Activated CD8-positive, alpha-beta memory T cell treated with anti-CD3 and anti-CD28 coated beads, Interleukin-2, amount 50 U/mL, for 1 hour (primary cell): ENCODE results near the gene PPP1R2B.
"Not testable (repeated sequence)": the region's sequence is repeated elsewhere in the genome, so short reads cannot be mapped to it uniquely, and the experiment has no call there.

Experiments used
- DNase-seq: peaks from one replicate; pipeline ENCODE4 v3.0.0-alpha.2; 2020; ENCODE audit errors: extremely low read depth

The PPP1R2B gene

DNA sequence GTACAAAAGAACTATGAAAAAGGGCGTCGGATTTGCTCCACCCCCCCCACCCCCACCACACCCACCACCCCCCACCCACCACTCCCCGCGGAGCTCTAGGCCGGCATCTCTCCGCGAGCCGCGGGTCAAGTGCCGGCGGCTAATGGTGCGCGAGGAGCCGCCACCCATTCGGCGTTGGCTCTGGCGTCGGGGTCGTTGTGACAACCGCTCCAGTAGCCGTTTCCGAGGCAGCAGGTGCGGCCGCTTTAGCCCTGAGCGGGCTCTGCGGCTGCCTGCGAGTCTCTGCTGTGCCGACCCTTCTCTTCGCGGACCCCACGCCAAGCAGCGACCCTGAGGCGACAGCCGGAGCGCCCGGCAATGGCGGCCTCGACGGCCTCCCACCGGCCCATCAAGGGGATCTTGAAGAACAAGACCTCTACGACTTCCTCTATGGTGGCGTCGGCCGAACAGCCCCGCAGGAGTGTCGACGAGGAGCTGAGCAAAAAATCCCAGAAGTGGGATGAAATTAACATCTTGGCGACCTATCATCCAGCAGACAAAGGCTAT is at the start of gene PPP1R2B:
Gene PPP1R2B, plus strand, starts transcription at position 90 of the 546 bp plus-strand sequence. Its CDS starts 268 bp downstream, at position 358.
- DNase-seq, result no peak

DNA sequence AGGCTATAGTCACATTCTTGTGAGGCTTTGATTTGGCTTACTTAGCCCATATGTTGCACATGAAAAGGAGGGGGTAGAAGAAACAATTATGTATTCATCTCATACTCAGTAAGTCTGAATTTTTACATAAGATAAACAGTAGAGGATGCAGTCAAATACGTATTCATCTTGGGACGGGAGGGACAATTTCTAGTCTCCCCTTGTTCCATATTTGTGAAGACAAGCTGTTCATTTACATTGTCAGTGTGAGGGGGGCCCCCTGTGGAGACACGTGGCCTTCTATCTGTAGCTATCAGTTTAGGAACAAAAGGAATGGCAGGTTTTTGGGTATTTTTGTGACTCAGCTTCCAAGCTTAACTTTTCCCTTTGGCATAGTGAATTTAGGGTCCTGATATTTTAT is 49.2 kb upstream of the PPP1R2B start:
- DNase-seq, result no peak

DNA sequence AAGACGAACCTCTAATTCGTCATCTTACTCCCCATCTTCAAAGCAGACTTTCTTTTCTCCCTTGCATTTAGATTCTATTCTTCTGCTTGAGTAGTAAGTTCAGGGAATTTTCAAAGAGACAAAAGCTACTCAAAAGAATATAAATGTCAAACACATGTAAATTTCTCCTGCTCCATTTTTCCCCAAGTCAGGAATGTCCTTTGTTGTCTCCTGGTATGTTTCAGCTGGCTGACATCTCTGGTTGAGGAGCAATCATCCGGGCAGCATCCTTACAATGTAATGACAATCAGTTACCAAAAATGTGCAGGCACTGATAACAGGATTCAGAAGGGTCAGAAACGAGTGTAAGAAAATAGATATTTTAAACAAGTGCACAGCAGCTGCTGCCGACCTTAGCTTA is 47.6 kb upstream of the PPP1R2B start:
- no peak for DNase-seq

DNA sequence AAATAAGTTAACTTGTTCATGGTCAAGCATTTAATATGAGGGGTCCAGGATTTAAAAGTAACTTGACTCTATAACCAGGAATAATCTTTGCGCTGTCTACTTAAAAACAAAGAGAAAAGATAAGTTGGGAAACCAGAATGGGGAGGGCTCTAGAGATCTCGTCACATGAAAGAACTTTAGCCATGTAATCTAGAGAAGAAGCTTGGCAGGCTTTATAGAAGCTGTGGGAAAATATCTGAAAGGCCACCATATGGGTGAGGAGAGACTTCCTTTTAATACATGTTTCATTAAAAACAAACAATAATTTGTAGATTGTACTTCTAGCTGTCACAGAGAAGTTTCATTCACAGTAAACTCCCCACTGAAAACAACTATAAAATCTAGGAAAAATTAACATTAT is 46.7 kb upstream of the PPP1R2B start:
- DNase-seq, result no peak

DNA sequence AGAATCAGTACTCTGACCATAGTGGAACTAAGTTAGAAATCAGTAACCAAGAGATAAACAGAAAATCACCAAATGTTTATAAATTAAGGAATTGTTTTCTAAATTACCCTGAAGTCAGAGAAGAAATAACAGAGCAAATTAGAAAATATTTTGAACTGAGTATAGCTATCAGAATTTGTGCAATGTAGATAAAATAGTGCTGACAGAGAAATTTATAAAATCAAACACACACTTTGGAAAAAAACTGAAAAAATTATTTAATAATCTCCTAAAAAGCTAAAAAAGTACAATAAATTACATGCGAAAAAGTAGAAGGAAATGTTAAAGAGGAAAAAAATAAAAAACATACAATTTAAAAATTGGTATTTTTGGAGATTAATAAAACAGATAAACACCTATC is 37.1 kb upstream of the PPP1R2B start:
- no peak for DNase-seq

DNA sequence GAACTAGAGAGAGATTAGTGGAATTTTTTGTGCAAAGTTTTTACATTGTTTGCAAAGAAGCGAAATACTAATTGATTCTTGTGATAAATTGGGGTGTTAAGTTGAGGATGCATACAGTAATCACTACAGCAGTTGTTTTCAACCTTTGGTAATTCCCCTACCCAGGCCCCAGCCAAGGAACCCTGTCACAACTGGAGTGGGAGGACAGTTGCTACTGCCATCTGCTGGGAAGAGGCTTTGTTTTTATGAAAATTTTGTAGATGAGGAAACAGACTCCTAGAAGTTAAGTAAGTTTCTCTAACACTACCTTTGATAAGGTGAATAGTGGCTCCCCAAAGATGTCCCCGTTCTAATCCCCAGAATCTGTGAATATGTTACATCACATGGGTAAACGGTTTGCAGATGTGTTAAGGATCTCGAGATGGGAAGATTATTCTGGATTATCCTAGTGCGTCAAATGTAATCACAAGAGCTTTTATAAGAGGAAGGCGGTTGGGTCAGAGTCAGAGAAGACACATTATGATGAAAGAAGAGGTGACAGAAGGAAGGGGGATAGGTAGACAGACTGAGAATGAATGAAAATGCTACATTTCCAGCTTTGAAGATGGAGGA is 34.0 kb upstream of the PPP1R2B start:
- no peak for DNase-seq

DNA sequence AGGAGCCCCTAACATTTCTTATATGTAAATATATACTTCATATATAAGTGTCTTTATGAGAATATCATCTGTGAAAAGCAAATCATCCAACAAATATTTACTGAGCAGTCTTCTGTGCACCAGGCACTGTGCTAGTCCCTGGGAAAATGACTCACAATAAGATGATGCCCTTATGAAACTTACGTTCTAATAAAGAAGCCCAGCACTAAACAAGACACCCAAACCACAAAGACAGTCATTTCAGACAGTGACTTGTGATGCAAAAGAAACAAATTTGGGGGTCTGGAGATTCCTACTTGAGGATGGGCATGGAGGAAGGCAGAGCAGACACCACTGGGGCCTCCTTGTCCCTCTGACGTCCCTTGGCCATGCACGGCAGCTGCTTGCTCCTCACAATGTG is 30.6 kb upstream of the PPP1R2B start:
- no peak for DNase-seq

DNA sequence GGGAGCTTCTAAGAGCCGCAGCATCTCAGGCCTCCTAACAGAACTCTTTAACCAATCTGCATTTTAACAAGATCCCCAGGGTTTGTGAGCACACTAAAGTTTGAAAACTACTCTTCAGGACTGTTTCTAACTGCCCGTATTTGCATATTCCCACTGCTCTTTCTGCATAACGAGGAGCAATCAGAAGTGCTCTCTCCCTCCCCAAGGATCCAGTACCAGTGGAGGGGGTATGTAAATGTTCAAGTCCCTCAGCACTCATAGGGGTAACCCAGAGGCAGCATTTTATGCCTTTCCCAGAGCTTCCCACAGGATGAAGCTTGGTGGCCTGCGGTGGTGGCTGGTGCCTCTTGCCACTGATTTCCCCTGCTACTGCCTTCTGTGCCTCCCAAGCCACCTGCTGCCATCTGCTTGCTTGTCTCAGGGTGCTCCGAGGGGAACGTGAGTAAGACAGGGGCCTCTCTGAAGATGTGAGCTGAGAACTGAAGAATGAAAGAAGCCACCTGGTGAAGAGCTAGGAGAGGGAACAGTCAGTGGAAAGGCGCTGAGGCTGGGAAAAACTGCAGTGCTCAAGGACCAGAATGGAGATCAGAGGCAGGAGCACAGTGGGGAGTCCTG is 30.0 kb upstream of the PPP1R2B start:
- no peak for DNase-seq

DNA sequence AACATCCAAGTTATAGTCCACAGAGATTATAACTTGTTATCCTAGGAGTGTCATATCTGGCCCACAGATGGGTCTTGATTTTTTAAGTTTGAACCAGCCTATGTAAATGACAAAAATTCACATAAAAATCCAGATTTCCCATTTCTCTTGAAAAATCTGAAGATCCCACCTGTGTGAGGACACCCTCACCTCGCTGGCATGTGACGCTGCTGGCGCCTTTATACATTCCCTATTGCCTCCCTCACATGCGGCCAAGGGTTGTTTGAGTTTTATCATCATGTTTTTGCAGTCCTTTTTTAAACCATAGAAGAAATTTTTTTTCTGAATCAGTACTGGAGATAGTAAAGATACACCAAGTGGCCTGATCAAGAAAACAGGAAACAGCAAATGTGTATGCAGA is 25.9 kb upstream of the PPP1R2B start:
- no peak for DNase-seq

DNA sequence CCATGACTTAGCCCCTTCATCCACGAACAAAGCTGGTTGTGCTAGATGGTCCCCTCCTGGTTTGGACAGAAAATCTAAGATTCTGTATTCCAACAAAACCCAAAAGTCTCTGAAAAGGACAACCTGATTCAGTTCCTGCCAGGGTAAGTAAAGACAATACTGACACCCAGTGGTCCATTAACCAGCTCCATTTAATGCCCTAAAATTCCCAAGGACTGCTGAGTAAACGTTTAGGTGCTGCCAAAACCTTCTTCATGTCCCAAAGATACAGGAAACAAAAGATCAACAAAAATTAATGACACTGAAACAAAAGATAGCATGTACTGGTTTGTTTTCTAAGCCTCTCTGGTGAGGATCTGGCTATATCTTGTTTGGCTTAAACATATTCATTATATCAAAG is 25.3 kb upstream of the PPP1R2B start:
- no peak for DNase-seq

DNA sequence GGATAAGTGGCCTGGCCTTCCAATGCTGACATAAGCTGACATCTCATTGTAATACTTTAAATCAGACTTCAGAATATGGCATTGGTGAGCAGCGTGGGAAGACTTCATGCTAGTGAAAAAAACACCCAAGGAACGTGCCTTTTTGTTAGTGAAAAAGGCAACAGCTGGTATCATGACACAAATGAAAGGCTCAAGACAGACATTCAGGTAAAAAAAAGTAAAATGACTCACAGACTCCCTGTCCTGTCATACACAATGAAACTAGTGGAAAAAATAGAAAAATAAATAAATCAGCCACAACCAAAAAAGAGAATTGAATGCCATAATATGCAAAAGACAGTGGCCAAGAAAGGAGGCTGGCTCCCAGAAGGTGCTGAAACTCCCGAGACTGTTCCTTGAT is 24.4 kb upstream of the PPP1R2B start:
- no peak for DNase-seq

DNA sequence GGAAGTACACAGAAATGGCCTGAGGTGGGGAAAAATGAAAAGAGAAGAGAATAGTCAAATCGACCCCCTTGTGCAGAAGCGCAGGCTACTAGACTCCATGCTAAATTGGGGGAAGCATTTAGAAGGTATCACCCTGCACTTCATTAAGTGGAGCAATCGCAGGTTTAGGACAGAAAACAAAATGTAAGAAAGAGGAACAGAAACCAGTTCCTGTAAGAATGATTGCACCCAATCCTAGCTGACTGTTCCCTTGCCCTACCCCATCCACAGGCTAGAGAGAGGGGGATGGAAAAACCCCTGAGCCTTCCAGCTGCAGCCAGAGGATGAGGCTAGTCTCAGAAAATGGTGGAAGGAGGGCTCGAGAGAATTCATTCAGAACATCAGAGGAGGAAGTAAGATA is 23.9 kb upstream of the PPP1R2B start:
- no peak for DNase-seq

DNA sequence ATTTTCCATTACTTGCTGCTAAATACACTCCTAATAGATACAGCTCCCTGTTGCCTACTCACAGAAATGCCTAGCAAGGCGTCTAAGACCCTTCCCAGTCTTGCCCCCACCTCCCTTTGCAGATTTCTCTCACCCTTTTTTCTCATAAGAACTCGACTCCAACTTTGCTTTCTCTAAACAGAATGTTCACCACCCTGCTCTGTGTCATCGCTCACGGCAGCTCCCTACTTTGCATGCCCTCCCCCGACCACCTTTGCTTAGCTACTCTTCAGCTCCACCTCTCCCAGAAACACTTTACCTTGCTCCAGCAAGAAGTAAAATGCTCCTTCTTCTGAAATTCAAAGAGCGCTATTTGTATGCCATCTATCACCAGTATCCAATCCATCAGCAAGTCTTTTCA is 15.2 kb upstream of the PPP1R2B start:
- no peak for DNase-seq

DNA sequence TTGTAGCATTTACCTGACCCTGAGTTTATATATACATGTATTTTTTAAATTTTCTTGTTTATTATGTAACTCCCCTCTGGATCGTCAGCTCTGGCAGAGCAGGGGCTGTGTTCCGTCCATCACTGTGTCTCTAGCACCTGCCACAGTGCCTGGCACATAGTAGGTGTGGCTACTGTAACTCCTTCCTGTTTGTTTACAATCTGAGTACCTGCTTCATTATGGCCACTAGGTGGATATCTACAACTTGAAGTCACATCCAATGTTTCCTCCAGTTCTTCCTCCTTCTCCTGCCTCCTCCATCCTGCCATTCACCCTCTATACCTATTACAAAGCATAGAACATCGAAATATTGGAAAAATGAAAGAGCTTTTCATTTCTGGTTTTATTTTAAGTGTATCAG is 14.2 kb upstream of the PPP1R2B start:
- DNase-seq, result no peak

DNA sequence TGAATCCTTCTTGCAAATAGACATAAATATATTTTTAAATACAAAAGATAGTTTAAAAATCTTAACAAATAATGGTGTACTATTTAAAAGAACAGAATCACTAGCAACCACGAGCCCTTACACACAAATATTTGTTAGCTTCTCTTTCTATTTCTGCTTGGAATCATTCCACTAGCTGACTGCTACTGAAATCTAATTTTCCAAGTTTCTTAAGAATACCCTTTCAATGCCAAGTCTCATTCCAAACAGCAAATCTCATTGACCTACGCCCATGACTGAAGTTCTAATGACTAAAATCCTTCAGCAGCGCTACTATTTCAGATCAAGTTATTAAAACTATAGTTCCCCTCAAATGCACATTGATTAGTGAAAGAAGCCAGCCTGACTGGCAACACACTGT is 13.2 kb upstream of the PPP1R2B start:
- DNase-seq, result no peak

DNA sequence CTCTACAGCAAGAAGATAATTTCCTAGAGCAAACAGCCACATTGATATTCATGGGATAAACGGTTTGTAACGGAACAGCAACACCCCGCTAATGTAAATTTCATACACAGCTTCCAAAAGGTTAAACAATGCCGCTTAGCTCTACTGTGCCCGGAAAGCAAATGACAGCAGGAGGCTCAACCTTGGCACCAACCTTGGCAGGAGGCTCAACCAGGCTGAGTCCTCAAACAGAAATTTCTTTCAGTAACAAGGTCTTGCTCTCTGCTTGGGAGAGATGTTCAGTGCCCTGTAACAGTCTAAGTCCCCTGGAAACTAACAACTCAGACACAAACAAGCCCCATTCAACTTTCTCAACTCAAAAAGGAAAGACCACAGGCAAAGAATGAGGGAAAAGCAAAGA is 11.1 kb upstream of the PPP1R2B start:
- DNase-seq, result no peak

DNA sequence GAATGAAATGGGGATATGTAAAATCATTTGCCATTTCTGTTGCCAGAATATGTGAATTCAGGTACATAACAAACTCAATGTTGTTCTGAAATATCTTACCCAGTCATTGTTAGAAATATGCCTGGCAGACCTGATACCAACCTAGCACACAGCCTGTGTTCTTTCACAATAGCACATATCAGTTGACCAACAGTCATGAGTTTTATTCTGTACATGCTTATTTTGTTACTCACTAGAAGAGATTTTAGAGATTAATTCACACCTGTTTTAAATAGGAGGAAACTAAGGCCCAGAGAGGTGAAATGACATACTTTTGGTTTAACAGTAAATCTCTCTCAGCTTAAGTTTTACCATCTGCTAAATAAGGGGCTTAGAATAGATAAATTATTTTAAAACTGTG is 8.4 kb upstream of the PPP1R2B start:
- no peak for DNase-seq

DNA sequence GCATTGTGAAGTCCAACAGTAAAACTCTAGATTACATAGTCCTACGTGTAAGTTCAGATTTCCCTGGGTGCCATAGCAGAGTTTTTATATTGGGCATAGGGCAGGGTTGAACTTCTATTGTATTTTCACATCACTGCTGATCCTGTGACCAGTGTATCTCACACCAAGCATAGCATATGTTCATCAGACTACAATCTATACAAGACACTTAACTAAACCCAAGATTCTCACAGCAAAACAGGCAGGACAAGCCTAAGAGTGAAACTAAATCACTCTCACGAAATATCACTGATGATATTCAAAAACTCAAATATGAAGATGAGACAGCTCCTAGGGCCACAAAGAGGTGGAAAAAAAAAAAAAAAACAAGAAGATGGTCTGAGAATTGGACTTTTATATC is 3.2 kb upstream of the PPP1R2B start:
- DNase-seq, result no peak

DNA sequence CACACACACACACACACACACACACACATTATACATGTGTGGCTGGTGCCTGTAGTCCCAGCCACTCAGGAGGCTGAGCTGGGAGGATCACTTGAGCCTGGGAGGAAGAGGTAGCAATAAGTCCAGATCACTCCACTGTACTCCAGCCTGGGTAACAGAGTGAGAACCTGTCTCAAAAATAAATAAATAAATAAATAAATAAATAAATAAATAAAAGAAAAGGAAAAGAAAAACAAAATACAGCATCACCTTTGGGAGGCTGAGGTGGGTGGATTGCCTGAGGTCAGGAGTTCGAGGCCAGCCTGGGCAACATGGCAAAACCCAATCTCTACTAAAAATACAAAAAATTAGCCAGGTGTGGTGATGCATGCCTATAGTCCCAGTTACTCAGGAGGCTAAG is 1.6 kb upstream of the PPP1R2B start:
- DNase-seq, result not testable (repeated sequence)

DNA sequence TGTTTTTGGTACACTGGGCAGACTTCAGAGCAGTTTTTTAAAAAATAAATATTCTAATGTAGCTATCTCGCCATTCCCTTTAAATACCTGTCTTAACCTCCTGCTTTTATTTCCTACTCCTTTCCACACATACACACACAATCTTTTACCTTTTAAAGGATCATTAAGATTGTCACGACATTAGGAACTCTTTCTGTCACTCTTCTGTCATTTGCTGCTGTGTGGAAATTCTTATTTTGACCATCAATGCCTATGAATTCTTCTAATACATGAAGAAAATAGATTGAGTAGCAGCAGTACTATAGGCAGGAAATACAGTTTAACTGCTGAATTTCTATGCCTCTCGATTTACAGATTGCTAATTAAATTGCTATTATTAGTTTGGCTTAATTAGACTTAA is 1.8 kb downstream of the PPP1R2B start:
- no peak for DNase-seq

DNA sequence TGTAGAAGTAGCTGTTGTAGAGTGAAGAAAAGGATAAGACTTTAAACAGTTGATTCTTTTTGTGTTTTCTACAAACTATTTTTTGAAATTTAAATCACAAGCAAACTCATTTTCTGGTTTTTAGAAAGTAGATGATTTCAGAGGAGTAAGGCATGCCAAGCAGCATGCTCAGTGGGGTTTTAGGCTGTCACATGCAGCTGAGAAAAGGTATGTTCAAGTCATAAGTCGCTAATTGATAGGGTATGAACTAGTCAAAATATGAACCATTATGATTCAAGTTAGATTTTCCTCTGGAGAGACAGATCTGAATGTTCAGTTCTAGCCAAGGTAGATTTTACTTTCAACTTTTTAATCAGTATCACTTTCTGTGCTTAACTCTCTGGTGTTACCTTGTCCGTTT is 3.0 kb downstream of the PPP1R2B start:
- DNase-seq, result not testable (repeated sequence)

DNA sequence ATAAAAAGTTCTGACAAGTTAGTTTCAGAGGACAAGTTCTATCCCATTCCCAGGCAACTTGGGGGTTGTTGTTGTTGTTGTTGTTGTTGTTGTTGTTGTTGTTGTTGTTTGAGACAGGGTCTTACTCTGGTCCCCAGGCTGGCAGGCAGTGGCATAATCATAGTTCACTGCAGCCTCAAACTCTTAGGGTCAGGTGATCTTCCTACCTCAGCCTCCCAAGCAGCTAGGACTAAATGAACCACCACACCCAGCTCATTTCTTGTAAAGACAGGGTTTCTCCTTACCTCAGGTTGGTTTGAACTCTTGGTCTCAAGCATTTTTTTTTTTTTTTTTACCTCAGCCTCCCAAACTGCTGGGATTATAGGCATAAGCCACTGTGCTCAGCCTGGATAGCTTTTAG is 15.3 kb downstream of the PPP1R2B start:
- DNase-seq, result no peak

DNA sequence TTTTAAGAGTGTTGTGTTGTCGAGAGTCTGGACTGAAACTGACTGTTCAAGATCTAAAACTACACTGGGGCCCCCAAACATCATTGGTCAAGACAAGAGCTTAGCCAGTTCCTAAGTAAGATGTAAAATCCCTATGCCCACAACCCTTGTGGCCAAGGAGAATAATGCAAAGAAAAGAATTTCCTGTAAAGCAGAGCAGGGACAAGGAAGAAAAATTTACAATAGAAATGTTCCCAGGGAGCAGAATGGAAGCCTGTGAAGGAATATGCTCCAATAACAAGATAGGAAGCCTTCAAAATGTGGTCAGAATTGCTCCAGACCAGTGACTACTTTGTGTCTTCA is 20.4 kb downstream of the PPP1R2B start:
- no peak for DNase-seq

DNA sequence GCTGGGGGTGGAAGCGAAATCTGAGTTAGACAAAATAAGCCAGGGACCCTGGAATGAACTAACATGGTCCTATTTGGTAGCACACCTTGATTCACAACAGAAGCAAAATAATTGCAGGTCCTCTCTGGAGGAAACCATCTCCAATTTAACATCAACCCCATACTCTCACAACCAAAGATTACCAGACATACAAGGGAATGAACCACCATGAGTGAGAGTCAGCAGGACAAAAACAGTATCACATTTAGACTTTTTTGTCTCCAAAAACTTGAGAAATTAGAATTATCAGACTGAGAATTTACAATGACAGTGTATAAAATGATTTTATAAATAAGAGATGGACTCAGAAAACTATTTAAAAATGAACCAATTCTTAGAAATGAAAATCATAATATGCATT is 21.1 kb downstream of the PPP1R2B start:
- no peak for DNase-seq
